ENCODE measurements around the gene ARHGEF25. TPM values are rescaled to one million over a fixed set of nuclear protein-coding genes. Genes with fewer than 3 reads are reported as not detected.
"Not testable (repeated sequence)": the region's sequence is repeated elsewhere in the genome, so short reads cannot be mapped to it uniquely, and the experiment has no call there.

The ARHGEF25 gene
- total RNA-seq, 1 experiment from 2014 or later: 20.9 TPM

DNA sequence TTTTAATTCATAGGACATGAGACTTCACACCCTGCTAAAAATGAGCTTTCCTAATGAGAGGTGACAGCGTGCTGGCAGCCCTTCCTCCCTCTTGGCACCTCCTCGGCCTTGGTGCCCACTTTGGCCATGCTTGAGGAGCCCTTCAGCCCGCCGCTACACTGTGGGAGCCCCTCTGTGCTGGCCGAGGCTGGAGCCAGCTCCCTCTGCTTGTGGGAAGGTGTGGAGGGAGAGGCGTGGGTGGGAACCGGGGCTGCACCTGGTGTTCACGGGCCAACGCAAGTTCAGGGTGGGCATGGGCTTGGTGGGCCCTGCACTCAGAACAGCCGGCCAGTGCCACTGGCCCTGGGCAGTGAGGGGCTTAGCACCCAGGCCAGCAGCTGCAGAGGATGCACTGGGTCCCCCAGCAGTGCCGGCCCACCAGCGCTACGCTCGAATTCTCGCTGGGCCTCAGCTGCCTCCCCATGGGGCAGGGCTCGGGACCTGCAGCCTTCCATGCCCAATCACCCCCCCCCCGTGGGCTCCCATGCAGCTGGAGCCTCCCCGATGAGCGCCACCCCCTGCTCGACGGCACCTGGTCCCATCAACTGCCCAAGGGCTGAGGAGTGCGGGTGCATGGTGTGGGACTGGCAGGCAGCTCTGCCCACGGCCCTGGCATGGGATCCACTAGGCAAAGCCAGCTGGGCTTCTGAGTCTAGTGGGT lies 44.5 kb downstream of the ARHGEF25 start:
- ChIA-PET CTCF (no interaction called here), POLR2A (ENCODE audit: low non-redundant PET) (no interaction called here)
- Histone ChIP-seq H3K4me3 (ENCODE audit: low read depth, low read length, poor library complexity, severe bottlenecking) (no peak overlapping the region), H3K36me3 (ENCODE audit: insufficient read depth, low read length, poor library complexity, severe bottlenecking) (no peaks in the 10 kb centered on the region), H3K27ac (ENCODE audit: low read depth, low read length, poor library complexity, severe bottlenecking) (no peak overlapping the region), H3K4me1 (ENCODE audit: insufficient read depth, low read length, poor library complexity, severe bottlenecking) (no peaks in the 10 kb centered on the region), H3K27me3 (replicated peaks; ENCODE audit: insufficient read depth, low read depth, low read length, poor library complexity) (no peaks in the 10 kb centered on the region), H3K9me3 (ENCODE audit: low read depth, low read length, poor library complexity, severe bottlenecking) (peaks cover 13% of the 10 kb centered on the region)
- BruUV-seq (replicated peaks): no TSS peak
- no peak for DNase-seq (ENCODE audit: low spot score)
- intact Hi-C loops (cut with micrococcal nuclease; ENCODE audit: unreplicated experiment): no loop called here
- TF ChIP-seq, protein P1, sequence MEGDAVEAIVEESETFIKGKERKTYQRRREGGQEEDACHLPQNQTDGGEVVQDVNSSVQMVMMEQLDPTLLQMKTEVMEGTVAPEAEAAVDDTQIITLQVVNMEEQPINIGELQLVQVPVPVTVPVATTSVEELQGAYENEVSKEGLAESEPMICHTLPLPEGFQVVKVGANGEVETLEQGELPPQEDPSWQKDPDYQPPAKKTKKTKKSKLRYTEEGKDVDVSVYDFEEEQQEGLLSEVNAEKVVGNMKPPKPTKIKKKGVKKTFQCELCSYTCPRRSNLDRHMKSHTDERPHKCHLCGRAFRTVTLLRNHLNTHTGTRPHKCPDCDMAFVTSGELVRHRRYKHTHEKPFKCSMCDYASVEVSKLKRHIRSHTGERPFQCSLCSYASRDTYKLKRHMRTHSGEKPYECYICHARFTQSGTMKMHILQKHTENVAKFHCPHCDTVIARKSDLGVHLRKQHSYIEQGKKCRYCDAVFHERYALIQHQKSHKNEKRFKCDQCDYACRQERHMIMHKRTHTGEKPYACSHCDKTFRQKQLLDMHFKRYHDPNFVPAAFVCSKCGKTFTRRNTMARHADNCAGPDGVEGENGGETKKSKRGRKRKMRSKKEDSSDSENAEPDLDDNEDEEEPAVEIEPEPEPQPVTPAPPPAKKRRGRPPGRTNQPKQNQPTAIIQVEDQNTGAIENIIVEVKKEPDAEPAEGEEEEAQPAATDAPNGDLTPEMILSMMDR (conservative IDR thresholded peaks at IDR 0.05; ENCODE audit: low read depth, low read length): no peak
- TF ChIP-seq EZH2 (IDR thresholded peaks at IDR 0.05; ENCODE audit: borderline replicate concordance, low read depth, low read length, poor library complexity, severe bottlenecking): no peak

GRCh38 chr12:57656408-57656807 lies 45.2 kb downstream of the ARHGEF25 start:
- BruUV-seq (replicated peaks); POLR2A ChIA-PET (ENCODE audit: low non-redundant PET); H3K36me3 ChIP-seq (ENCODE audit: insufficient read depth, low read length, poor library complexity, severe bottlenecking); CTCF ChIA-PET; H3K4me3 ChIP-seq (ENCODE audit: low read depth, low read length, poor library complexity, severe bottlenecking); H3K27me3 ChIP-seq (replicated peaks; ENCODE audit: insufficient read depth, low read depth, low read length, poor library complexity); DNase-seq (ENCODE audit: low spot score); H3K4me1 ChIP-seq (ENCODE audit: insufficient read depth, low read length, poor library complexity, severe bottlenecking); intact Hi-C loops (cut with micrococcal nuclease; ENCODE audit: unreplicated experiment); H3K27ac ChIP-seq (ENCODE audit: low read depth, low read length, poor library complexity, severe bottlenecking): not testable (repeated sequence)
- H3K9me3 ChIP-seq (ENCODE audit: low read depth, low read length, poor library complexity, severe bottlenecking): peaks cover 19% of the 10 kb centered on the region

- DNase-seq (ENCODE audit: low spot score): peak; percentile 9
- no peaks in the 10 kb centered on the region for H3K27me3 ChIP-seq (replicated peaks; ENCODE audit: insufficient read depth, low read depth, low read length, poor library complexity)
- peaks cover 24% of the 10 kb centered on the region for H3K9me3 ChIP-seq (ENCODE audit: low read depth, low read length, poor library complexity, severe bottlenecking)
- BruUV-seq (replicated peaks): no TSS peak
- no peak overlapping the region for H3K4me3 ChIP-seq (ENCODE audit: low read depth, low read length, poor library complexity, severe bottlenecking)
- ChIA-PET POLR2A (ENCODE audit: low non-redundant PET) (no interaction called here), CTCF (no interaction called here)
- no peaks in the 10 kb centered on the region for H3K4me1 ChIP-seq (ENCODE audit: insufficient read depth, low read length, poor library complexity, severe bottlenecking)
- TF ChIP-seq, protein P1 (conservative IDR thresholded peaks at IDR 0.05; ENCODE audit: low read depth, low read length): no peak
- TF ChIP-seq EZH2 (IDR thresholded peaks at IDR 0.05; ENCODE audit: borderline replicate concordance, low read depth, low read length, poor library complexity, severe bottlenecking): no peak
- H3K27ac ChIP-seq (ENCODE audit: low read depth, low read length, poor library complexity, severe bottlenecking): no peak overlapping the region
- intact Hi-C loops (cut with micrococcal nuclease; ENCODE audit: unreplicated experiment): no loop called here
- no peaks in the 10 kb centered on the region for H3K36me3 ChIP-seq (ENCODE audit: insufficient read depth, low read length, poor library complexity, severe bottlenecking)
Measured at GRCh38 chr12:57657744-57658143, 46.5 kb downstream of the ARHGEF25 start.

- no peaks in the 10 kb centered on the region for H3K36me3 ChIP-seq (ENCODE audit: insufficient read depth, low read length, poor library complexity, severe bottlenecking)
- H3K27ac ChIP-seq (ENCODE audit: low read depth, low read length, poor library complexity, severe bottlenecking): no peak overlapping the region
- no peak overlapping the region for H3K4me3 ChIP-seq (ENCODE audit: low read depth, low read length, poor library complexity, severe bottlenecking)
- CTCF ChIA-PET: interaction anchor here (0.9 kb wide), 1 partner anchor 33 kb away, joined by 3 read pairs; no protein-coding TSS in a partner anchor
- peaks cover 22% of the 10 kb centered on the region for H3K9me3 ChIP-seq (ENCODE audit: low read depth, low read length, poor library complexity, severe bottlenecking)
- H3K4me1 ChIP-seq (ENCODE audit: insufficient read depth, low read length, poor library complexity, severe bottlenecking): no peaks in the 10 kb centered on the region
- no peak for DNase-seq (ENCODE audit: low spot score)
- BruUV-seq (replicated peaks): no TSS peak
- POLR2A ChIA-PET (ENCODE audit: low non-redundant PET): no interaction called here
- TF ChIP-seq, protein P1 (conservative IDR thresholded peaks at IDR 0.05; ENCODE audit: low read depth, low read length): no peak
- TF ChIP-seq EZH2 (IDR thresholded peaks at IDR 0.05; ENCODE audit: borderline replicate concordance, low read depth, low read length, poor library complexity, severe bottlenecking): no peak
- no peaks in the 10 kb centered on the region for H3K27me3 ChIP-seq (replicated peaks; ENCODE audit: insufficient read depth, low read depth, low read length, poor library complexity)
- intact Hi-C loops (cut with micrococcal nuclease; ENCODE audit: unreplicated experiment): no loop called here
Measured at GRCh38 chr12:57658890-57659289, 47.7 kb downstream of the ARHGEF25 start.
